ENCODE measurements around the gene EVA1C. TPM values are rescaled to one million over a fixed set of nuclear protein-coding genes. Genes with fewer than 3 reads are reported as not detected.

The EVA1C gene
- total RNA-seq, 1 experiment from 2014 or later = 29.3 TPM

DNA sequence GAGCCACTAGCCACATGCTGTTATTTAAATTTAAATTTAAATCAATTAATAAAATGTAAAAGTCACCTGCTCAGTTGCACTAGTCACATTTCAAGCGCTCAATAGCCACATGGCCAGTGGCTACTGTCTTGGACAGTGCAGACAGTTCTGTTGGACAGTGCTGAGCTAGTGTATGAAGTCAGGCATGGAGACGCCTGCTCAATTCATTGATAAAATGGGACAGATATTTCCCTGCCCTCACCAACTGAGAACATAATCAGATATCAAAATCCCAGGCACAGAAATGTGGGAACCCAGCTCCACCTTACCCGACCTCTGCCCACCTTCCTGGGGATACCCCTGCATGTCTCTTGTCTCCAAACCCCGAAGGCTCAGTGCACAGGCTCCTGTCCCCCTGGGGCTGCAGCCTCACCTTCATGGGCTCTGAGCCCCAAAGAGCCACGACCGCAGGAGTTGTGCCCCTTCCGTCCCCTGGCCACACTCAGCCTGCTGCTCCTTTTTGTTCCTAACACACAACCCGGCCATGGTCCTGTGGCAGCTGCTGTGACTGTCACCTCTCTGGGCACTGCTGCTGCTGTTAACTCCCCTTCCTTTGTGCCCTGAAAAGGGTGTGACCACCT lies 109.3 kb downstream of the EVA1C start:
- H3K9me3 ChIP-seq (ENCODE audit: control insufficient read depth in 1 of 2, insufficient read depth in 1 of 2, low read depth in 1 of 2, low read length in 2 of 2) = no peaks in the 10 kb centered on the region
- H3K36me3 ChIP-seq (ENCODE audit: control insufficient read depth in 1 of 2, insufficient read depth in 2 of 2, low read length in 2 of 2) = no peaks in the 10 kb centered on the region
- no peak for DNase-seq (ENCODE audit: low read depth, low spot score)
- ATAC-seq = no peak
- intact Hi-C loops (cut with micrococcal nuclease) = no loop called here
- RAD21 ChIA-PET (ENCODE audit: low non-redundant PET in 1 of 2, low total read pairs in 2 of 2, uncharacterized antibody in 2 of 2, unreplicated experiment in 2 of 2) = no interaction called here
- H2AFZ ChIP-seq (ENCODE audit: low read depth, low read length, poor library complexity, severe bottlenecking) = no peak overlapping the region
- no peaks in the 10 kb centered on the region for H3K79me2 ChIP-seq (ENCODE audit: insufficient read depth, low read length)
- peaks cover 5 to 18% of the 10 kb centered on the region in 2 experiments for H3K4me1 ChIP-seq (ENCODE audit: control insufficient read depth in 1 of 2, insufficient read depth in 2 of 2, low read length in 2 of 2)
- H3K27ac ChIP-seq (ENCODE audit: low read depth, low read length) = no peak overlapping the region
- no peak overlapping the region for H3K4me2 ChIP-seq (ENCODE audit: low read length)
- no TSS peak for BruUV-seq (replicated peaks)
- no peak overlapping the region for H3K9ac ChIP-seq (ENCODE audit: low read length)
- TF ChIP-seq, protein P1, sequence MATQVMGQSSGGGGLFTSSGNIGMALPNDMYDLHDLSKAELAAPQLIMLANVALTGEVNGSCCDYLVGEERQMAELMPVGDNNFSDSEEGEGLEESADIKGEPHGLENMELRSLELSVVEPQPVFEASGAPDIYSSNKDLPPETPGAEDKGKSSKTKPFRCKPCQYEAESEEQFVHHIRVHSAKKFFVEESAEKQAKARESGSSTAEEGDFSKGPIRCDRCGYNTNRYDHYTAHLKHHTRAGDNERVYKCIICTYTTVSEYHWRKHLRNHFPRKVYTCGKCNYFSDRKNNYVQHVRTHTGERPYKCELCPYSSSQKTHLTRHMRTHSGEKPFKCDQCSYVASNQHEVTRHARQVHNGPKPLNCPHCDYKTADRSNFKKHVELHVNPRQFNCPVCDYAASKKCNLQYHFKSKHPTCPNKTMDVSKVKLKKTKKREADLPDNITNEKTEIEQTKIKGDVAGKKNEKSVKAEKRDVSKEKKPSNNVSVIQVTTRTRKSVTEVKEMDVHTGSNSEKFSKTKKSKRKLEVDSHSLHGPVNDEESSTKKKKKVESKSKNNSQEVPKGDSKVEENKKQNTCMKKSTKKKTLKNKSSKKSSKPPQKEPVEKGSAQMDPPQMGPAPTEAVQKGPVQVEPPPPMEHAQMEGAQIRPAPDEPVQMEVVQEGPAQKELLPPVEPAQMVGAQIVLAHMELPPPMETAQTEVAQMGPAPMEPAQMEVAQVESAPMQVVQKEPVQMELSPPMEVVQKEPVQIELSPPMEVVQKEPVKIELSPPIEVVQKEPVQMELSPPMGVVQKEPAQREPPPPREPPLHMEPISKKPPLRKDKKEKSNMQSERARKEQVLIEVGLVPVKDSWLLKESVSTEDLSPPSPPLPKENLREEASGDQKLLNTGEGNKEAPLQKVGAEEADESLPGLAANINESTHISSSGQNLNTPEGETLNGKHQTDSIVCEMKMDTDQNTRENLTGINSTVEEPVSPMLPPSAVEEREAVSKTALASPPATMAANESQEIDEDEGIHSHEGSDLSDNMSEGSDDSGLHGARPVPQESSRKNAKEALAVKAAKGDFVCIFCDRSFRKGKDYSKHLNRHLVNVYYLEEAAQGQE (IDR thresholded peaks at IDR 0.05; ENCODE audit: low read depth) = no peak
- TF ChIP-seq, protein P2, sequence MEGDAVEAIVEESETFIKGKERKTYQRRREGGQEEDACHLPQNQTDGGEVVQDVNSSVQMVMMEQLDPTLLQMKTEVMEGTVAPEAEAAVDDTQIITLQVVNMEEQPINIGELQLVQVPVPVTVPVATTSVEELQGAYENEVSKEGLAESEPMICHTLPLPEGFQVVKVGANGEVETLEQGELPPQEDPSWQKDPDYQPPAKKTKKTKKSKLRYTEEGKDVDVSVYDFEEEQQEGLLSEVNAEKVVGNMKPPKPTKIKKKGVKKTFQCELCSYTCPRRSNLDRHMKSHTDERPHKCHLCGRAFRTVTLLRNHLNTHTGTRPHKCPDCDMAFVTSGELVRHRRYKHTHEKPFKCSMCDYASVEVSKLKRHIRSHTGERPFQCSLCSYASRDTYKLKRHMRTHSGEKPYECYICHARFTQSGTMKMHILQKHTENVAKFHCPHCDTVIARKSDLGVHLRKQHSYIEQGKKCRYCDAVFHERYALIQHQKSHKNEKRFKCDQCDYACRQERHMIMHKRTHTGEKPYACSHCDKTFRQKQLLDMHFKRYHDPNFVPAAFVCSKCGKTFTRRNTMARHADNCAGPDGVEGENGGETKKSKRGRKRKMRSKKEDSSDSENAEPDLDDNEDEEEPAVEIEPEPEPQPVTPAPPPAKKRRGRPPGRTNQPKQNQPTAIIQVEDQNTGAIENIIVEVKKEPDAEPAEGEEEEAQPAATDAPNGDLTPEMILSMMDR (IDR thresholded peaks at IDR 0.05 in 2 of 3, conservative IDR thresholded peaks at IDR 0.05 in 1 of 3; ENCODE audit: borderline replicate concordance in 1 of 3, insufficient read depth in 1 of 3, low read depth in 2 of 3, low read length in 2 of 3) = no peak
- TF ChIP-seq EZH2 (IDR thresholded peaks at IDR 0.05) = no peak
- no peak for TF ChIP-seq ZFX (IDR thresholded peaks at IDR 0.05)
- TF ChIP-seq RAD21 (IDR thresholded peaks at IDR 0.05; ENCODE audit: low read depth) = no peak
- TF ChIP-seq SIN3A (IDR thresholded peaks at IDR 0.05; ENCODE audit: low read depth) = no peak
- no peak for TF ChIP-seq ELF1 (IDR thresholded peaks at IDR 0.05; ENCODE audit: borderline replicate concordance, low read depth)
- TF ChIP-seq POLR2AphosphoS5 (IDR thresholded peaks at IDR 0.05; ENCODE audit: low read depth, low read length) = no peak
- no peak for TF ChIP-seq POLR2A (IDR thresholded peaks at IDR 0.05; ENCODE audit: borderline replicate concordance, extremely low read depth, insufficient read depth, insufficient read length)
- no peak for TF ChIP-seq ZNF274 (IDR thresholded peaks at IDR 0.05; ENCODE audit: low read depth, low read length)
- TF ChIP-seq EGR1 (IDR thresholded peaks at IDR 0.05; ENCODE audit: low read depth) = no peak
- TF ChIP-seq, protein P3, sequence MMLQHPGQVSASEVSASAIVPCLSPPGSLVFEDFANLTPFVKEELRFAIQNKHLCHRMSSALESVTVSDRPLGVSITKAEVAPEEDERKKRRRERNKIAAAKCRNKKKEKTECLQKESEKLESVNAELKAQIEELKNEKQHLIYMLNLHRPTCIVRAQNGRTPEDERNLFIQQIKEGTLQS (IDR thresholded peaks at IDR 0.05) = no peak
- no peak for TF ChIP-seq CEBPB (IDR thresholded peaks at IDR 0.05; ENCODE audit: low read depth)
- TF ChIP-seq CBX3 (IDR thresholded peaks at IDR 0.05; ENCODE audit: low read depth) = no peak
- TF ChIP-seq SRF (IDR thresholded peaks at IDR 0.05; ENCODE audit: low read depth) = no peak
- no peak for TF ChIP-seq JUND (IDR thresholded peaks at IDR 0.05)
- TF ChIP-seq, protein P4, sequence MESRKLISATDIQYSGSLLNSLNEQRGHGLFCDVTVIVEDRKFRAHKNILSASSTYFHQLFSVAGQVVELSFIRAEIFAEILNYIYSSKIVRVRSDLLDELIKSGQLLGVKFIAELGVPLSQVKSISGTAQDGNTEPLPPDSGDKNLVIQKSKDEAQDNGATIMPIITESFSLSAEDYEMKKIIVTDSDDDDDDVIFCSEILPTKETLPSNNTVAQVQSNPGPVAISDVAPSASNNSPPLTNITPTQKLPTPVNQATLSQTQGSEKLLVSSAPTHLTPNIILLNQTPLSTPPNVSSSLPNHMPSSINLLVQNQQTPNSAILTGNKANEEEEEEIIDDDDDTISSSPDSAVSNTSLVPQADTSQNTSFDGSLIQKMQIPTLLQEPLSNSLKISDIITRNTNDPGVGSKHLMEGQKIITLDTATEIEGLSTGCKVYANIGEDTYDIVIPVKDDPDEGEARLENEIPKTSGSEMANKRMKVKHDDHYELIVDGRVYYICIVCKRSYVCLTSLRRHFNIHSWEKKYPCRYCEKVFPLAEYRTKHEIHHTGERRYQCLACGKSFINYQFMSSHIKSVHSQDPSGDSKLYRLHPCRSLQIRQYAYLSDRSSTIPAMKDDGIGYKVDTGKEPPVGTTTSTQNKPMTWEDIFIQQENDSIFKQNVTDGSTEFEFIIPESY (IDR thresholded peaks at IDR 0.05; ENCODE audit: extremely low read depth, insufficient replicate concordance, low read length) = no peak
- no peak for TF ChIP-seq YY1 (IDR thresholded peaks at IDR 0.05; ENCODE audit: extremely low read depth, insufficient replicate concordance, low read depth, low read length)
- TF ChIP-seq, protein P5, sequence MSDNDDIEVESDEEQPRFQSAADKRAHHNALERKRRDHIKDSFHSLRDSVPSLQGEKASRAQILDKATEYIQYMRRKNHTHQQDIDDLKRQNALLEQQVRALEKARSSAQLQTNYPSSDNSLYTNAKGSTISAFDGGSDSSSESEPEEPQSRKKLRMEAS (IDR thresholded peaks at IDR 0.05) = no peak
- TF ChIP-seq TCF7L2 (IDR thresholded peaks at IDR 0.05; ENCODE audit: borderline replicate concordance, extremely low read depth, insufficient read depth, insufficient read length) = no peak
- POLR2A ChIA-PET = no interaction called here
- H4K20me1 ChIP-seq (ENCODE audit: insufficient read depth) = no peaks in the 10 kb centered on the region
- H3K9me2 ChIP-seq (ENCODE audit: insufficient read depth) = no peaks in the 10 kb centered on the region
- H3K4me3 ChIP-seq (replicated peaks in 1 of 2; ENCODE audit: low read depth in 1 of 2, low read length in 2 of 2) = no peak overlapping the region
- no peaks in the 10 kb centered on the region for H3K27me3 ChIP-seq (ENCODE audit: insufficient read depth, low read length)
- CTCF ChIA-PET = no interaction called here

Measured in HCT116 (cell line).